Measurements from ENCODE around the gene NUMA1. TPM values are rescaled to one million over a fixed set of nuclear protein-coding genes. Genes with fewer than 3 reads are reported as not detected.

NUMA1 gene
- polyA plus RNA-seq, 1 experiment, result 79.5 TPM

DNA sequence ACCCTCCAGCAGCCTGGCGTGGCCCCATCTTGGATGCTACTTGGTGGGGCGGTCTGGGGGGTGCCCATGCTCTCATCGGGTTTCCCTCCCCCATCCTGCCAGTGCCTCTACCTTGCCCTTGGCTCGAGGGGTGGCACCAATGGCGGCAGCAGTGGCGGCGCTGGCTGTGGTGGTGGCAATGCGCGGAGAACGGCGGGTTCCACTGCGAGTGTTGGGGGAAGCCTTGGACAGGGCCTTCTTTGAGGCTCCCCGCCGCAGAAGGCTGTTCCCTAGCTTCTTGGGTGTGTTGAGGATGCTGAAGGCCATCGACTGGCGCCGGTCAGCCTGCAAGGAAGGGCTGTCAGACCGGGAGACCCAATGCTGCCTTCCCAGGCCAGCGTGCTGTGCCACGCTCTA lies 76.6 kb downstream of the NUMA1 start:
- H3K27me3 ChIP-seq (ENCODE audit: control insufficient read depth, insufficient read depth, low read length), result no peaks in the 10 kb centered on the region
- ChIA-PET CTCF (no interaction called here), POLR2A (no interaction called here)
- H3K27ac ChIP-seq (ENCODE audit: low read depth, low read length), result no peak overlapping the region
- no peaks in the 10 kb centered on the region for H3K9me3 ChIP-seq (ENCODE audit: control insufficient read depth, insufficient read depth, low read length)
- H3K4me3 ChIP-seq (ENCODE audit: low read depth, low read length), result no peak overlapping the region
- TF ChIP-seq, protein P1, sequence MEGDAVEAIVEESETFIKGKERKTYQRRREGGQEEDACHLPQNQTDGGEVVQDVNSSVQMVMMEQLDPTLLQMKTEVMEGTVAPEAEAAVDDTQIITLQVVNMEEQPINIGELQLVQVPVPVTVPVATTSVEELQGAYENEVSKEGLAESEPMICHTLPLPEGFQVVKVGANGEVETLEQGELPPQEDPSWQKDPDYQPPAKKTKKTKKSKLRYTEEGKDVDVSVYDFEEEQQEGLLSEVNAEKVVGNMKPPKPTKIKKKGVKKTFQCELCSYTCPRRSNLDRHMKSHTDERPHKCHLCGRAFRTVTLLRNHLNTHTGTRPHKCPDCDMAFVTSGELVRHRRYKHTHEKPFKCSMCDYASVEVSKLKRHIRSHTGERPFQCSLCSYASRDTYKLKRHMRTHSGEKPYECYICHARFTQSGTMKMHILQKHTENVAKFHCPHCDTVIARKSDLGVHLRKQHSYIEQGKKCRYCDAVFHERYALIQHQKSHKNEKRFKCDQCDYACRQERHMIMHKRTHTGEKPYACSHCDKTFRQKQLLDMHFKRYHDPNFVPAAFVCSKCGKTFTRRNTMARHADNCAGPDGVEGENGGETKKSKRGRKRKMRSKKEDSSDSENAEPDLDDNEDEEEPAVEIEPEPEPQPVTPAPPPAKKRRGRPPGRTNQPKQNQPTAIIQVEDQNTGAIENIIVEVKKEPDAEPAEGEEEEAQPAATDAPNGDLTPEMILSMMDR (IDR thresholded peaks at IDR 0.05; ENCODE audit: low read depth, low read length), result no peak
- DNase-seq (ENCODE audit: low read depth, low spot score), result no peak

DNA sequence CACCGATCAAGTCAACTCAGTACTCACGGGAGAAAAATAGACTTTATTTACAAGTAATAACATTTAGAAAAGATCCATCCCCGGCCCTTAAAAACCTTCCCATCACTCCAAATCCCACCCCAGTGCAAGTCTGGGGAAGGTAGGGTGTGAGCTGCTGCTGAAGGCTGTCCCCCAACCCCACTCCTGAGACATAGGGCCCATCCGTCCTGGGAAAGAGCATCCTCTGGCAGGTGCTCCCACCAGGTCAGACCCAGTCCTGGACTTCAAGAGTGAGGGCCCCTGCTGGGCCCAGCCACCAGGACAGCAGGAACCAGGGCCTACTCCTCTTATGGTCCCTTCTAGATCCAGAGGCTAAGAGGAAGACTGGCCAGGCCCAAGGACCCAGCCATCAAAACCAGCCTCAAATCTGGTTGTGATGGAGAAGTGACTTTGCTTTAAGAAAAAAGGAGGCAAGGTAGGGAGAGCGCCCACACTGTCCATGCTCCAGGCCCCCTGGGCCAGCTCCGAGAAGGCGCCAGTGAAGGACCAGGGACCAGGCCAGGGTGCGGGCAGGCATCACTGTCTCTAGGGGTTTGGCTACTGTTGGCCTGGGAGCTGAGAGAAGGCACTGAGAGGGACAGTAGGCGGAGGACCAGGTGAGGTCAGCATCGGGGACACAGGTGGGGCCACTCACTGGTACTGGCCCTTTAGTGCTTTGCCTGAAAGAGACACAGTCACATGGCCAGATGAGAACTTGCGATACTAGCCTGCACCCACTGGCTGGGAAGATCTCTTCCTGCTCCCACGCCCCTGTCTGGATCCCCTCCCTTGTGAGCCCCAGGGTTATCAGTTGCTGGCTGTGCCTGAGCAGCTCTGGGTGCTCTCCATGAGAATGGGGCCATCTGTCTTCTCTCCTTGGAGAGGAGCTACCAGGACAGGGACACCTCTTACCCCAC lies 77.2 kb downstream of the NUMA1 start:
- Histone ChIP-seq H3K27ac (ENCODE audit: low read depth, low read length) (no peak overlapping the region), H3K4me3 (ENCODE audit: low read depth, low read length) (no peak overlapping the region), H3K9me3 (ENCODE audit: control insufficient read depth, insufficient read depth, low read length) (no peaks in the 10 kb centered on the region), H3K27me3 (ENCODE audit: control insufficient read depth, insufficient read depth, low read length) (no peaks in the 10 kb centered on the region)
- TF ChIP-seq, protein P1 (IDR thresholded peaks at IDR 0.05; ENCODE audit: low read depth, low read length), result no peak
- ChIA-PET CTCF (interaction anchor here (1.2 kb wide), 1 partner anchor 22 kb away, joined by 4 read pairs; no protein-coding TSS in a partner anchor), POLR2A (interaction anchor here (1.1 kb wide), 1 partner anchor 15 kb away, joined by 6 read pairs; no protein-coding TSS in a partner anchor)
- DNase-seq (ENCODE audit: low read depth, low spot score), result no peak

DNA sequence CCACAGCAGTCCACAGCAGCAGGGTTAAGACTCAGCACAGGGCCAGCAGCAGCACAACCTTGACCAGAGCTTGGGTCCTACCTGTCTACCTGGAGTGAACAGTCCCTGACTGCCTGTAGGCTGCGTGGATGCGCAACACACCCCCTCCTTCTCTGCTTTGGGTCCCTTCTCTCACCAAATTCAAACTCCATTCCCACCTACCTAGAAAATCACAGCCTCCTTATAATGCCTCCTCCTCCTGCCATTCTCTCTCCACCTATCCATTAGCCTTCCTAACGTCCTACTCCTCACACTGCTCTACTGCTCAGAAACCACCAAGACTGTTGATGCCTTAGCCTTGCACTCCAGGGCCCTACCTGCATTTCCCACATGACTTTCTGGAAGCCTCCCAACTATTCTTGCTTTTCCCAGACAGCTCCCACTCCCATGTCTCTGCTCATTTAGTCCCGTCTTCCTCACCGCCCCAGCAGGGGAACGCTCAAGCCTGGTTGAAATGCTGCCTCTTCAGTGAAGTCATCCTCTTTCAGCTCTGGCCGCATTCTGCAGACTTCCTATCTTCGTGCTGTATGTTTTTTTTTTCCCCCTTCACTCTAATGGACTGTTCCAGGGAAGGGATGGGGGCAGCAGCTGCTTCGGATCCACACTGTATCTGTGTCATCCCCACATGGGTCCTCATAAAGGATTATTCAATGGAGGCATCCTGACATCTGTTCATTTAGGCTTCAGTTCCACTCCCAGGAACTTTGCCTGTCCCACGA lies 78.3 kb downstream of the NUMA1 start:
- Histone ChIP-seq H3K9me3 (ENCODE audit: control insufficient read depth, insufficient read depth, low read length) (no peaks in the 10 kb centered on the region), H3K27ac (ENCODE audit: low read depth, low read length) (no peak overlapping the region), H3K27me3 (ENCODE audit: control insufficient read depth, insufficient read depth, low read length) (no peaks in the 10 kb centered on the region), H3K4me3 (ENCODE audit: low read depth, low read length) (no peak overlapping the region)
- ChIA-PET CTCF (interaction anchor here (1.0 to 1.2 kb wide), 2 partner anchors 23 to 429 kb away, joined by 4 read pairs; no protein-coding TSS in a partner anchor), POLR2A (interaction anchor here (1.1 kb wide), 1 partner anchor 14 kb away, joined by 6 read pairs; no protein-coding TSS in a partner anchor)
- no peak for DNase-seq (ENCODE audit: low read depth, low spot score)
- TF ChIP-seq, protein P1 (IDR thresholded peaks at IDR 0.05; ENCODE audit: low read depth, low read length), result no peak

DNA sequence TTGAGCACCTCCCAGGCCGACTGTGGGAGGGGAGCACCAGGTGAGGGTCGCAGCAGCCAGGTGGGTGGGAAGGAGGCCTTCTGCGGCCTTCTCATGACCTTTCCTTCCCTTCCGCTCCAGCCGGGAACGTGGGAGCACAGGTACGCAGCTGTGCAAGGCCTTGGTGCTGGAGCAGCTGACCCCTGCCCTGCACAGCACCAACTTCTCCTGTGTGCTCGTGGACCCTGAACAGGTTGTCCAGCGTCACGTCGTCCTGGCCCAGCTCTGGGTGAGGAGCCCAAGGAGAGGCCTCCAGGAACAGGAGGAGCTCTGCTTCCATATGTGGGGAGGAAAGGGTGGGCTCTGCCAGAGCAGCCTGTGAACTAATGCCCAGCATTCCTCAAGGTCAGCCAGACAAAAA lies 79.1 kb downstream of the NUMA1 start:
- H3K27me3 ChIP-seq (ENCODE audit: control insufficient read depth, insufficient read depth, low read length), result no peaks in the 10 kb centered on the region
- ChIA-PET CTCF (interaction anchor here (1.0 kb wide), 1 partner anchor 430 kb away, joined by 4 read pairs; no protein-coding TSS in a partner anchor), POLR2A (no interaction called here)
- H3K9me3 ChIP-seq (ENCODE audit: control insufficient read depth, insufficient read depth, low read length), result no peaks in the 10 kb centered on the region
- TF ChIP-seq, protein P1 (IDR thresholded peaks at IDR 0.05; ENCODE audit: low read depth, low read length), result no peak
- H3K4me3 ChIP-seq (ENCODE audit: low read depth, low read length), result no peak overlapping the region
- no peak for DNase-seq (ENCODE audit: low read depth, low spot score)
- H3K27ac ChIP-seq (ENCODE audit: low read depth, low read length), result no peak overlapping the region

Measured in AG04450 (cell line).